DND-41 (cell line): ENCODE results near the gene MED12.

Experiments
- ATAC-seq: fragments of 200-7000 bp; cut with Tn5 transposase; 3 replicates; pipeline ENCODE4 v1.9.1; 2021; ENCODE audit warnings: low read depth; ENCODE audit not compliant: insufficient read depth
- DNase-seq: peaks from one replicate; pipeline ENCODE4 v3.0.0-alpha.2; 2020
- H2AFZ ChIP-seq: 2 replicates; pipeline ENCODE4 v1.6.0; 2012; ENCODE audit warnings: low read depth, low read length
- H3K27ac ChIP-seq: 2 replicates; pipeline ENCODE4 v1.5.1; 2012; ENCODE audit warnings: low read length, inconsistent platforms
- H3K27me3 ChIP-seq: fragments of 200-600 bp; sonication (generic); 2 replicates; pipeline ENCODE4 v1.6.0; 2012; ENCODE audit warnings: low read length, mild to moderate bottlenecking, inconsistent platforms; ENCODE audit not compliant: insufficient read depth, poor library complexity
- H3K36me3 ChIP-seq: 2 replicates; pipeline ENCODE4 v1.5.1; 2012; ENCODE audit warnings: low read length, inconsistent platforms; ENCODE audit not compliant: insufficient read depth
- H3K4me1 ChIP-seq: 2 replicates; pipeline ENCODE4 v1.5.1; 2012; ENCODE audit warnings: mild to moderate bottlenecking, low read length; ENCODE audit not compliant: insufficient read depth
- H3K4me2 ChIP-seq: 2 replicates; pipeline ENCODE4 v1.6.0; 2012; ENCODE audit warnings: mild to moderate bottlenecking, moderate library complexity, low read length, inconsistent platforms; ENCODE audit not compliant: insufficient read depth
- H3K4me3 ChIP-seq, 2 experiments: fragments of 200-600 bp in 1 of 2; shearing (Covaris generic) in 1 of 2; 2 replicates each; pipeline ENCODE4 v1.5.1; 2012 to 2016; ENCODE audit warnings: inconsistent platforms in 2 of 2, low read length in 2 of 2, mild to moderate bottlenecking in 2 of 2, low read depth in 1 of 2, moderate library complexity in 1 of 2
- H3K79me2 ChIP-seq: 2 replicates; pipeline ENCODE4 v1.6.0; 2012; ENCODE audit warnings: low read length, inconsistent platforms; ENCODE audit not compliant: insufficient read depth
- H3K9ac ChIP-seq: 2 replicates; pipeline ENCODE4 v1.6.0; 2012; ENCODE audit warnings: low read depth, mild to moderate bottlenecking, inconsistent platforms, low read length, moderate library complexity
- H3K9me3 ChIP-seq: 2 replicates; pipeline ENCODE4 v1.5.1; 2012; ENCODE audit warnings: low read length, moderate library complexity, mild to moderate bottlenecking, inconsistent platforms; ENCODE audit not compliant: insufficient read depth, severe bottlenecking
- H4K20me1 ChIP-seq: 2 replicates; pipeline ENCODE4 v1.6.0; 2012; ENCODE audit warnings: low read length; ENCODE audit not compliant: insufficient read depth
- CTCF ChIP-seq: IDR thresholded peaks from 2 replicates; pipeline ENCODE4 v1.5.1; 2012; ENCODE audit warnings: borderline replicate concordance, low read length, moderate library complexity, mild to moderate bottlenecking; ENCODE audit not compliant: poor library complexity, severe bottlenecking; ENCODE audit errors: extremely low read depth
- EZH2 ChIP-seq: IDR thresholded peaks from 3 replicates; pipeline ENCODE4 v1.6.1; 2012; ENCODE audit warnings: borderline replicate concordance, low read depth, mild to moderate bottlenecking, moderate library complexity, low read length, inconsistent platforms; ENCODE audit not compliant: severe bottlenecking

The MED12 gene

GRCh38 chrX:71158603-71159002 lies 40.2 kb downstream of the MED12 start:
- Histone ChIP-seq H2AFZ (no peak overlapping the region), H3K4me2 (no peak overlapping the region), H3K79me2 (no peaks in the 10 kb centered on the region), H3K4me3 (no peak overlapping the region), H3K9ac (no peak overlapping the region), H3K27me3 (no peaks in the 10 kb centered on the region), H3K9me3 (no peaks in the 10 kb centered on the region), H3K36me3 (peaks cover 8% of the 10 kb centered on the region), H4K20me1 (no peaks in the 10 kb centered on the region), H3K27ac (no peak overlapping the region), H3K4me1 (no peaks in the 10 kb centered on the region)
- ATAC-seq (no peak), DNase-seq (no peak)
- TF ChIP-seq CTCF: no peak
- TF ChIP-seq EZH2: no peak

GRCh38 chrX:71159335-71159734 lies 40.9 kb downstream of the MED12 start:
- Histone ChIP-seq H3K4me1 (no peaks in the 10 kb centered on the region), H3K79me2 (no peaks in the 10 kb centered on the region), H3K27me3 (no peaks in the 10 kb centered on the region), H3K9ac (no peak overlapping the region), H3K36me3 (peaks cover 9% of the 10 kb centered on the region), H2AFZ (no peak overlapping the region), H4K20me1 (no peaks in the 10 kb centered on the region), H3K4me2 (no peak overlapping the region), H3K27ac (no peak overlapping the region), H3K9me3 (no peaks in the 10 kb centered on the region), H3K4me3 (no peak overlapping the region)
- ATAC-seq: no peak
- DNase-seq: no peak
- TF ChIP-seq CTCF (no peak), EZH2 (no peak)

- Histone ChIP-seq H3K9ac (no peak overlapping the region), H2AFZ (no peak overlapping the region), H3K4me1 (no peaks in the 10 kb centered on the region), H3K27me3 (no peaks in the 10 kb centered on the region), H3K9me3 (no peaks in the 10 kb centered on the region), H3K27ac (no peak overlapping the region), H3K36me3 (peaks cover 12% of the 10 kb centered on the region), H3K4me2 (no peak overlapping the region), H4K20me1 (no peaks in the 10 kb centered on the region), H3K4me3 (no peak overlapping the region), H3K79me2 (no peaks in the 10 kb centered on the region)
- DNase-seq (no peak), ATAC-seq (no peak)
- TF ChIP-seq CTCF (no peak), EZH2 (no peak)
Observed at GRCh38 chrX:71160475-71160874, 42.1 kb downstream of the MED12 start.

GRCh38 chrX:71162981-71163380 lies 44.6 kb downstream of the MED12 start:
- Histone ChIP-seq H4K20me1 (no peaks in the 10 kb centered on the region), H3K9me3 (no peaks in the 10 kb centered on the region), H3K9ac (no peak overlapping the region), H3K27ac (no peak overlapping the region), H3K4me1 (no peaks in the 10 kb centered on the region), H3K79me2 (peaks cover 4% of the 10 kb centered on the region; the same call in 1 of the 2 replicates), H3K27me3 (no peaks in the 10 kb centered on the region), H3K4me3 (no peak overlapping the region), H3K4me2 (no peak overlapping the region), H3K36me3 (peaks cover 23% of the 10 kb centered on the region), H2AFZ (no peak overlapping the region)
- DNase-seq: no peak
- TF ChIP-seq CTCF: no peak
- TF ChIP-seq EZH2: no peak
- no peak for ATAC-seq
